K562 (cell line): ENCODE measurements around the gene MMEL1. TPM values are rescaled to one million over a fixed set of nuclear protein-coding genes. Genes with fewer than 3 reads are reported as not detected.

Experiments used
- AFF4 ChIP-seq: sonication (generic); formaldehyde crosslinking; IDR thresholded peaks from 2 replicates; pipeline ENCODE4 v1.8.0; 2023; ENCODE audit warnings: mild to moderate bottlenecking, missing genetic modification reagents
- ATF6 ChIP-seq: sonication (generic); formaldehyde crosslinking; IDR thresholded peaks from 2 replicates; pipeline ENCODE4 v1.4.0; 2020; ENCODE audit warnings: mild to moderate bottlenecking, missing genetic modification reagents
- BRF2 ChIP-seq: IDR thresholded peaks from 3 replicates; pipeline ENCODE4 v1.6.1; 2011; ENCODE audit warnings: borderline replicate concordance, mild to moderate bottlenecking; ENCODE audit not compliant: insufficient read length, insufficient read depth
- CREM ChIP-seq: IDR thresholded peaks from 2 replicates; pipeline ENCODE4 v1.6.1; 2014; ENCODE audit warnings: antibody characterized with exemption, low read depth
- GABPB1 ChIP-seq: sonication (generic); formaldehyde crosslinking; IDR thresholded peaks from 2 replicates; pipeline ENCODE4 v1.8.0; 2022; ENCODE audit warnings: mild to moderate bottlenecking, missing genetic modification reagents
- NFIC ChIP-seq: fragments of 450-650 bp; IDR thresholded peaks from 2 replicates; pipeline ENCODE4 v1.6.1; 2017; ENCODE audit warnings: mild to moderate bottlenecking, inconsistent platforms
- RBM15 ChIP-seq: fragments of 200-400 bp; formaldehyde crosslinking; IDR thresholded peaks from 2 replicates; pipeline ENCODE4 v1.6.1; 2018; ENCODE audit warnings: mild to moderate bottlenecking, low read length, moderate library complexity; ENCODE audit not compliant: insufficient read depth
- THAP7 ChIP-seq: fragments of 250-450 bp; sonication (Bioruptor Pico); IDR thresholded peaks from 2 replicates; pipeline ENCODE4 v1.5.0; 2021
- USF2 ChIP-seq: sonication (generic); formaldehyde crosslinking; IDR thresholded peaks from 2 replicates; pipeline ENCODE4 v1.5.0; 2020; ENCODE audit warnings: missing genetic modification reagents
- YY1 ChIP-seq, 3 experiments: IDR thresholded peaks; 2 replicates each; pipeline ENCODE4 v1.6.1; 2011; ENCODE audit warnings: low read length in 2 of 3, mild to moderate bottlenecking in 2 of 3, moderate library complexity in 2 of 3, borderline replicate concordance in 1 of 3, control low read depth in 1 of 3, low read depth in 1 of 3; ENCODE audit not compliant: insufficient read depth in 3 of 3, insufficient replicate concordance in 2 of 3, control insufficient read depth in 1 of 3, insufficient read length in 1 of 3; ENCODE audit errors: extremely low read depth in 1 of 3
- ZBTB2 ChIP-seq: fragments of 450-650 bp; IDR thresholded peaks from 2 replicates; pipeline ENCODE4 v1.6.1; 2016; ENCODE audit warnings: antibody characterized with exemption
- ZFP1 ChIP-seq: fragments of 450-650 bp; formaldehyde crosslinking; IDR thresholded peaks from 2 replicates; pipeline ENCODE4 v1.4.0; 2020; ENCODE audit warnings: mild to moderate bottlenecking, mixed read lengths
- polyA plus RNA-seq, 8 experiments: library from polyadenylated mRNA; depleted of rRNA in 4 of 8; stranded (reverse) in 5 of 8; unstranded in 3 of 8; fragments of >200 nt; fragmentation: Nextera tagmentation in 2 of 8; fragmentation: Illumina TruSeq in 1 of 8; extraction: Ambion mirVana in 2 of 8; extraction: Trizol in 1 of 8; gene quantifications; 2 replicates each; pipeline versions ENCODE4 v1.2.1 to v1.2.3, GENCODE V29; 2011 to 2014; ENCODE audit warnings: inconsistent platforms in 1 of 8, missing spikeins in 1 of 8
- total RNA-seq, 7 experiments: library from RNA; depleted of rRNA in 6 of 7; stranded (reverse); fragments of >200 nt in 6 of 7; fragmentation: Illumina TruSeq in 2 of 7; extraction: Trizol in 2 of 7; gene quantifications; 2 replicates each; pipeline versions ENCODE4 v1.2.1 to v1.2.3, GENCODE V29; 2011 to 2021; ENCODE audit warnings: low replicate concordance in 1 of 7

MMEL1 gene
- total and polyA plus RNA-seq, 9 of the 15 experiments (the other 6 are each of a cell fraction or from before 2014, with no cell fraction given) = not detected

GRCh38 chr1:2545754-2546514 is 86.9 kb downstream of the MMEL1 start (continued):
- TF ChIP-seq ZBTB2 = 0 out of 2 replicates have a peak, but pooled peaks have one; percentile 22
- peak in 2 of 3 experiments; percentile 39 to 41 for TF ChIP-seq YY1 (IDR thresholded peaks at IDR 0.05; ENCODE audit: borderline replicate concordance in 1 of 3, control insufficient read depth in 1 of 3, extremely low read depth in 1 of 3, insufficient read depth in 3 of 3, insufficient read length in 1 of 3, insufficient replicate concordance in 2 of 3, low read depth in 1 of 3, low read length in 2 of 3)
- TF ChIP-seq CREM = peak; percentile 63
- 0 out of 2 replicates have a peak, but pooled peaks have one; percentile 67 for TF ChIP-seq AFF4
- TF ChIP-seq RBM15 = no peak
- TF ChIP-seq ATF6 (CRISPR knock-in tag) = no peak
- TF ChIP-seq GABPB1 (CRISPR knock-in tag) = 0 out of 2 replicates have a peak, but pooled peaks have one; percentile 20
- peak; percentile 94 for TF ChIP-seq USF2 (CRISPR knock-in tag)
- no peak for TF ChIP-seq ZFP1
- 0 out of 2 replicates have a peak, but pooled peaks have one; percentile 24 for TF ChIP-seq NFIC
- no peak for TF ChIP-seq BRF2
- no peak for TF ChIP-seq THAP7 (CRISPR knock-in tag)
